Hepatocyte (in vitro differentiated cells): ENCODE measurements around the gene HHAT. TPM values are rescaled to one million over a fixed set of nuclear protein-coding genes. Genes with fewer than 3 reads are reported as not detected.

Experiments used
- DNase-seq: peaks from one replicate; pipeline ENCODE4 v3.0.0-alpha.2; 2016; ENCODE audit warnings: low spot score
- H2AFZ ChIP-seq: fragments of 200-600 bp; sonication (generic); 2 replicates; pipeline ENCODE4 v1.6.0; 2016; ENCODE audit warnings: antibody characterized with exemption, mild to moderate bottlenecking
- H3K27ac ChIP-seq: fragments of 200-600 bp; sonication (generic); 2 replicates; pipeline ENCODE4 v1.5.1; 2016; ENCODE audit warnings: mild to moderate bottlenecking
- H3K27me3 ChIP-seq: fragments of 200-600 bp; sonication (generic); 2 replicates; pipeline ENCODE4 v1.6.1; 2016
- H3K36me3 ChIP-seq: fragments of 200-600 bp; sonication (generic); replicated peaks from 2 replicates; pipeline ENCODE4 v1.5.1; 2016; ENCODE audit warnings: low read depth; ENCODE audit not compliant: insufficient read depth
- H3K4me1 ChIP-seq: fragments of 200-600 bp; sonication (generic); 2 replicates; pipeline ENCODE4 v1.5.1; 2016; ENCODE audit warnings: mild to moderate bottlenecking, moderate library complexity; ENCODE audit not compliant: insufficient read depth
- H3K4me2 ChIP-seq: fragments of 200-600 bp; sonication (generic); 2 replicates; pipeline ENCODE4 v1.6.0; 2016
- H3K4me3 ChIP-seq: fragments of 200-600 bp; sonication (generic); 2 replicates; pipeline ENCODE4 v1.5.1; 2016; ENCODE audit warnings: mild to moderate bottlenecking
- H3K79me2 ChIP-seq: fragments of 200-600 bp; sonication (generic); 2 replicates; pipeline ENCODE4 v1.6.0; 2017; ENCODE audit warnings: mild to moderate bottlenecking
- H3K9me2 ChIP-seq: fragments of 200-600 bp; sonication (generic); replicated peaks from 2 replicates; pipeline ENCODE4 v1.6.0; 2017; ENCODE audit warnings: mild to moderate bottlenecking; ENCODE audit not compliant: insufficient read depth
- H3K9me3 ChIP-seq: fragments of 200-600 bp; sonication (generic); 2 replicates; pipeline ENCODE4 v1.5.1; 2016; ENCODE audit warnings: low read depth, mild to moderate bottlenecking
- H4K20me1 ChIP-seq: fragments of 200-600 bp; sonication (generic); 2 replicates; pipeline ENCODE4 v1.6.0; 2016; ENCODE audit warnings: mild to moderate bottlenecking; ENCODE audit not compliant: insufficient read depth, poor library complexity, severe bottlenecking
- EZH2 ChIP-seq: fragments of 200-600 bp; sonication (generic); IDR thresholded peaks from 2 replicates; pipeline ENCODE4 v1.6.1; 2016; ENCODE audit warnings: antibody characterized with exemption, mild to moderate bottlenecking, borderline replicate concordance
- EZH2phosphoT487 ChIP-seq: fragments of 200-600 bp; sonication (generic); IDR thresholded peaks from one replicate; pipeline ENCODE4 v1.6.1; 2018; ENCODE audit warnings: antibody characterized with exemption, mild to moderate bottlenecking, low read depth, moderate library complexity; ENCODE audit not compliant: unreplicated experiment, severe bottlenecking
- WGBS: methylation state at CpG from one replicate; pipeline ENCODE4 v1.1.6; 2016; ENCODE audit warnings: low lambda C conversion rate; ENCODE audit errors: missing lambda C conversion rate; 5-methylcytosine and 5-hydroxymethylcytosine counted together
- polyA plus RNA-seq: library from polyadenylated mRNA; unstranded; fragments of >200 nt; fragmentation: Nextera tagmentation; extraction: Ambion mirVana; gene quantifications from 2 replicates; pipeline ENCODE4 v1.2.1, GENCODE V29; 2016
- total RNA-seq: library from RNA; depleted of rRNA; stranded (reverse); fragments of >200 nt; gene quantifications from 2 replicates; pipeline ENCODE4 v1.2.3, GENCODE V29; 2014
- TF ChIP-seq, protein P1 (sequence below): fragments of 200-600 bp; sonication (generic); IDR thresholded peaks from 2 replicates; pipeline ENCODE4 v1.5.1; 2016; ENCODE audit warnings: antibody characterized with exemption, mild to moderate bottlenecking; ENCODE audit not compliant: poor library complexity

The HHAT gene
- total and polyA plus RNA-seq, 2 experiments from 2014 or later: 5.3 to 6.3 TPM

GRCh38 chr1:210689826-210690225, 361.1 kb downstream of the HHAT start:
- H3K9me2 ChIP-seq: no peaks in the 10 kb centered on the region
- no peak overlapping the region for H3K27ac ChIP-seq
- H3K4me2 ChIP-seq: no peak overlapping the region
- peaks cover 5% of the 10 kb centered on the region for H3K27me3 ChIP-seq
- H4K20me1 ChIP-seq: no peaks in the 10 kb centered on the region
- no peak overlapping the region for H2AFZ ChIP-seq
- H3K79me2 ChIP-seq: no peaks in the 10 kb centered on the region
- WGBS: 84% methylated on average over 3 of the region's 3 CpGs
- H3K9me3 ChIP-seq: no peaks in the 10 kb centered on the region
- no peak overlapping the region for H3K4me3 ChIP-seq
- H3K4me1 ChIP-seq: no peaks in the 10 kb centered on the region
- no peaks in the 10 kb centered on the region for H3K36me3 ChIP-seq
- TF ChIP-seq EZH2: no peak
- TF ChIP-seq EZH2phosphoT487: no peak
- TF ChIP-seq, protein P1, sequence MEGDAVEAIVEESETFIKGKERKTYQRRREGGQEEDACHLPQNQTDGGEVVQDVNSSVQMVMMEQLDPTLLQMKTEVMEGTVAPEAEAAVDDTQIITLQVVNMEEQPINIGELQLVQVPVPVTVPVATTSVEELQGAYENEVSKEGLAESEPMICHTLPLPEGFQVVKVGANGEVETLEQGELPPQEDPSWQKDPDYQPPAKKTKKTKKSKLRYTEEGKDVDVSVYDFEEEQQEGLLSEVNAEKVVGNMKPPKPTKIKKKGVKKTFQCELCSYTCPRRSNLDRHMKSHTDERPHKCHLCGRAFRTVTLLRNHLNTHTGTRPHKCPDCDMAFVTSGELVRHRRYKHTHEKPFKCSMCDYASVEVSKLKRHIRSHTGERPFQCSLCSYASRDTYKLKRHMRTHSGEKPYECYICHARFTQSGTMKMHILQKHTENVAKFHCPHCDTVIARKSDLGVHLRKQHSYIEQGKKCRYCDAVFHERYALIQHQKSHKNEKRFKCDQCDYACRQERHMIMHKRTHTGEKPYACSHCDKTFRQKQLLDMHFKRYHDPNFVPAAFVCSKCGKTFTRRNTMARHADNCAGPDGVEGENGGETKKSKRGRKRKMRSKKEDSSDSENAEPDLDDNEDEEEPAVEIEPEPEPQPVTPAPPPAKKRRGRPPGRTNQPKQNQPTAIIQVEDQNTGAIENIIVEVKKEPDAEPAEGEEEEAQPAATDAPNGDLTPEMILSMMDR: no peak
- no peak for DNase-seq

DNA sequence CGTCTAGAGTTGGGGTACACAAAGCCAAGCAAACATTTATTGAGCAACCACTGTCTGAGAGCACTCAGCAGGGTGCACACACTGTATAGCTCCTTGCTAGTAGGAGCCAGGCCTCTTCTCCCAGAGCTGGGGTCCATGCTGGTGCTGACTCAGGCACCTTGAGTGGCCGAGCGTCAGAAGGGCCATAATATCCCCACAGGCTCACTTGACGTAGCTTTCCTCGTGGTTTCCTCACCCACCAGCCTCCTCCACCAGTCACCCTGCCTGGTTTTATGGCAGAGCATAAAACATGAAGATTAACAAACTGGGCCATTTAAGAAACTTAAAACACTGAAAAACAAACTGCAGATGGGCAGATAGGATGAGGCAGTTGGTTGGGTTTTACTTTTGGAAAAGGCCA, 361.5 kb downstream of the HHAT start:
- Histone ChIP-seq H3K9me2 (no peaks in the 10 kb centered on the region), H4K20me1 (no peaks in the 10 kb centered on the region), H3K9me3 (no peaks in the 10 kb centered on the region), H3K27ac (no peak overlapping the region), H3K79me2 (no peaks in the 10 kb centered on the region), H3K27me3 (peaks cover 7% of the 10 kb centered on the region), H3K4me3 (no peak overlapping the region), H2AFZ (no peak overlapping the region), H3K4me1 (no peaks in the 10 kb centered on the region), H3K36me3 (no peaks in the 10 kb centered on the region), H3K4me2 (no peak overlapping the region)
- WGBS: 60% methylated on average over 5 of the region's 5 CpGs
- TF ChIP-seq EZH2 (no peak), EZH2phosphoT487 (no peak)
- TF ChIP-seq, protein P1: no peak
- DNase-seq: no peak

DNA sequence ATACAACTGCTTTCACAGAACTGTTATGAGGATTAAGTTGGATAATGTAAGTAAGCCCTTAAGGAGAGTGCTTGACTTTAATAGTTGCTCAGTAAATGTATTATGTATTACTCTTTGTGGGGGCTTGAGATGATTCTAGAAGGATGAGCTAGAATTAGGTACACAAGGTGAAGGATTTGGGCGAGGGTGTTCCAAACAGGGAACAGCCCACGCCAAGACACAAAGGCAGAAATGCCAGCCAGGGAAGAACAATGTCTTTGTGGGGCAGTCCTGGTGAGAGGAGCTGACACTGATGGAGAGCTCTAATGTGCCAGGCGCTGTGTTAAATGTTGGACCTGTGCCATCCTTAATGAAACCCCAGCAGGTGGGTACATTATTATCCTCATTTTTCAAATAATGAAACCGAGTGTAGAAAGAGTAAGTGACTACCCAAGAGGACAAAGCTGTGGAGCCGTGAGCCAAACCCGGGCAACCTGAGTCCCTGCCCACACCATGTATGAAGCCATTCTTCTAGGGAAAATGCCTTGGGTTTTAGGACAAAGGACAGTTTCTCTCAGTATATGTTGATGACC, 362.4 kb downstream of the HHAT start:
- H3K4me2 ChIP-seq: no peak overlapping the region
- no peaks in the 10 kb centered on the region for H3K4me1 ChIP-seq
- TF ChIP-seq EZH2phosphoT487 (no peak), EZH2 (no peak)
- TF ChIP-seq, protein P1: no peak
- no peak overlapping the region for H3K4me3 ChIP-seq
- H3K9me3 ChIP-seq: no peaks in the 10 kb centered on the region
- H3K79me2 ChIP-seq: no peaks in the 10 kb centered on the region
- no peak overlapping the region for H3K27ac ChIP-seq
- H3K27me3 ChIP-seq: peaks cover 7% of the 10 kb centered on the region
- no peaks in the 10 kb centered on the region for H4K20me1 ChIP-seq
- H3K36me3 ChIP-seq: no peaks in the 10 kb centered on the region
- H2AFZ ChIP-seq: no peak overlapping the region
- no peaks in the 10 kb centered on the region for H3K9me2 ChIP-seq
- DNase-seq: no peak
- WGBS: 92% methylated on average over 6 of the region's 6 CpGs
